MM.1S (cell line): ENCODE results near the gene DHH.

Experiments
- CTCF ChIP-seq: fragments of 300-600 bp; sonication (generic); IDR thresholded peaks from 2 replicates; pipeline ENCODE4 v1.5.1; 2016; ENCODE audit warnings: antibody characterized with exemption, low read length, mixed read lengths
- EZH2 ChIP-seq: fragments of 300-600 bp; sonication (generic); optimal IDR thresholded peaks from 2 replicates; pipeline ENCODE3; 2017; ENCODE audit warnings: low read depth, mild to moderate bottlenecking, antibody characterized with exemption, low read length, mixed read lengths
- EZH2phosphoT487 ChIP-seq: fragments of 300-600 bp; sonication (generic); IDR thresholded peaks from 2 replicates; pipeline ENCODE4 v1.6.1; 2018; ENCODE audit warnings: antibody characterized with exemption, low read length

- no peak for TF ChIP-seq CTCF
- no peak for TF ChIP-seq EZH2
- no peak for TF ChIP-seq EZH2phosphoT487
Measured at GRCh38 chr12:49079793-49080192, 14.8 kb downstream of the DHH start.
